ENCODE measurements around the gene VSX1.

DNA sequence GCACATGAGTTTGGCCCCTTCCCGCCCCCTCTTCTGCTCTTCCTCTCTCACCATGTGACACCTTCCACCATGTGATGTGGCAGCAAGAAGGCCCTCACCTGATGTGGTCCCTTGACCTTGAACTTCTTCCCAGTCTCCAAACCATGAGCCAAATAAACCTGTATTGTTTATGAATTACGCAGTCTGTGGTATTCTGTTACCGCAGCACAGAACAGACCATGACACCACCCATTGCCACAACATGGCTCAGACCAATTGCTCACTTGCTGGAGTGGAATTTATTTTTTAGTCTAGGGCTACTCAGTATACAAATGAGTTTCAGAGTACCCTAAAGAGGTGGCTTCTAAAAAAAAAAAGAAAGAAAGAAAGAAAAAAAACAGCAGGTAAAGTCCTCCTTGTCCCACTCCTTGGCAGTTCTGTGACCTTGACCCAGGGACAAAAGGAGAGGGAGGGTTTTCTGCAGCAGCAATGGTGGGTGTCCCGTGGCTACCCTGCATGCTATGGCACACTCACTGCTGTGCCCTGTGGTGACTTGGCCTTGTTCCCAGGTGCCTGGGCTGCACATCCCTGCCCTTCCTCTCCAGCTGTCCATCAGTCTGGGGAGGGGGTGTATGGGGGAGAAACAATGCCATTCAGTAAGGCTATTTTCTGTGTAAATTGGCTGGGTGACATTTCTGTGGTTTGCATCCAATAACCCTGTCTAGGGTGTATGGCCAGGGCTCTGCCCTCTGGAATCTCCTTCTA, 5.4 kb upstream of the VSX1 start:
- TF ChIP-seq, protein P1, sequence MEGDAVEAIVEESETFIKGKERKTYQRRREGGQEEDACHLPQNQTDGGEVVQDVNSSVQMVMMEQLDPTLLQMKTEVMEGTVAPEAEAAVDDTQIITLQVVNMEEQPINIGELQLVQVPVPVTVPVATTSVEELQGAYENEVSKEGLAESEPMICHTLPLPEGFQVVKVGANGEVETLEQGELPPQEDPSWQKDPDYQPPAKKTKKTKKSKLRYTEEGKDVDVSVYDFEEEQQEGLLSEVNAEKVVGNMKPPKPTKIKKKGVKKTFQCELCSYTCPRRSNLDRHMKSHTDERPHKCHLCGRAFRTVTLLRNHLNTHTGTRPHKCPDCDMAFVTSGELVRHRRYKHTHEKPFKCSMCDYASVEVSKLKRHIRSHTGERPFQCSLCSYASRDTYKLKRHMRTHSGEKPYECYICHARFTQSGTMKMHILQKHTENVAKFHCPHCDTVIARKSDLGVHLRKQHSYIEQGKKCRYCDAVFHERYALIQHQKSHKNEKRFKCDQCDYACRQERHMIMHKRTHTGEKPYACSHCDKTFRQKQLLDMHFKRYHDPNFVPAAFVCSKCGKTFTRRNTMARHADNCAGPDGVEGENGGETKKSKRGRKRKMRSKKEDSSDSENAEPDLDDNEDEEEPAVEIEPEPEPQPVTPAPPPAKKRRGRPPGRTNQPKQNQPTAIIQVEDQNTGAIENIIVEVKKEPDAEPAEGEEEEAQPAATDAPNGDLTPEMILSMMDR (IDR thresholded peaks at IDR 0.05) = no peak
- TF ChIP-seq POLR2A (IDR thresholded peaks at IDR 0.05) (no peak), POLR2AphosphoS5 (IDR thresholded peaks at IDR 0.05) (no peak)

All from sigmoid colon (tissue), 4 donors.